HG02870 (cell line): Measurements from ENCODE around the gene DNAJB12.
"Not testable (repeated sequence)": the region's sequence is repeated elsewhere in the genome, so short reads cannot be mapped to it uniquely, and the experiment has no call there.

Experiments used
- ATAC-seq: cut with Tn5 transposase; IDR thresholded peaks from one replicate; pipeline ENCODE4 v1.9.1; 2021; ENCODE audit warnings: mild to moderate bottlenecking, moderate library complexity; ENCODE audit not compliant: unreplicated experiment

The DNAJB12 gene

GRCh38 chr10:72354356-72355213 is at the start of gene DNAJB12:
Gene DNAJB12 (minus strand): TSS chr10:72354919. CDS start chr10:72354897, 22 bp downstream.
- ATAC-seq: peak; percentile 79

DNA sequence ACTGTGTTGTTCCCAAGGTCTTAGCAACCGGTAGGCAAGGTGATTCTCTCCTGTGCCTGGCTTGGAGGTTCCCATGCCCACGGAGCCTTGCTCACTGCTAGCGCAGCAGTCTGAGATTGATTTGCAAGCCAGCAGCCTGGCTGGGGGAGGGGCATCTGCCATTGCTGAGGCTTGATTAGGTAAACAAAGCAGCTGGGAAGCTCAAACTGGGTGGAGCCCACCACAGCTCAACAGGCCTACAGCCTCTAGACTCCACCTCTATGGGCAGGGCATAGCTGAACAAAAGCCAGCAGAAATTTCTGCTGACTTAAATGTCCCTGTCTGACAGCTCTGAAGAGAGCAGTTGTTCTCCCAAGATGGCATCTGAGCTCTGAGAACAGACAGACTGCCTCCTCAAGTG is 40.9 kb upstream of the DNAJB12 start:
- not testable (repeated sequence) for ATAC-seq

DNA sequence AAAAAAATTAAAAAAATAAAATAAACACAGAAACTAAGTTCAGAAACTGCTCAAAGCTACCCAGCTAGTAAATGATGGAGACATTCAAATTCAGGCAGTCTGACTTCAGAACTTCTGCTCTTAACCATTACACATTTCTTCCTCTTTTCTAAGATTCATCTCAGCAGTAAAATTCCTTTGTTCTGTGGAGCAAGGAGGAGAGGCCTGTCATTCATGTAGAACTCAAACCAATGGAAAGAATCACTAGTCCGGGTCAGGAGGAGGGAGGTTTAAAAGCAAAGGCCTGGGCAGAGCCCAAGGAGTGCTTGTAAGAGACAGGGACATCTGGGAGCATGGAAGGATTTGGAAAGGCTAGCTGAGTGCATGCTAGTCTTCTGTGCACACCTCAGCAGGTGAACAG is 37.9 kb upstream of the DNAJB12 start:
- ATAC-seq: no peak

DNA sequence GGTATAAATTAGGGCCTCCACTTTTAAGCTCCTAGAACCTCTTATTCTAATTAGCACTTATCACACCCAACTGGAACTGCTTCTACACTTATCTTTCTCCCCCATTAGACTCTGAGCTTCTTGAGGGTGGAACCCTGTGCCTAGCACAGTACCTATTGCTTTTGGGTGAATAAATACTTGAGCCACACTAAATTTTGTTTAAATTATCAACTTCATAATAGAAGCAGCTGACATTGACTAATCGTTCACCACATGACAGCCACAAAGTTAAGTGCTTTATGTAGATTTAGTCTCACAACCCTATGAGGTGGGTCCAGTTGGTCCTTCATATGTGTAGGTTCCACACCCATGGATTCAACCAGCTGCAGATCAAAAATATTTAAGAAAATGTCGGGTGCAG is 36.0 kb upstream of the DNAJB12 start:
- ATAC-seq: no peak

DNA sequence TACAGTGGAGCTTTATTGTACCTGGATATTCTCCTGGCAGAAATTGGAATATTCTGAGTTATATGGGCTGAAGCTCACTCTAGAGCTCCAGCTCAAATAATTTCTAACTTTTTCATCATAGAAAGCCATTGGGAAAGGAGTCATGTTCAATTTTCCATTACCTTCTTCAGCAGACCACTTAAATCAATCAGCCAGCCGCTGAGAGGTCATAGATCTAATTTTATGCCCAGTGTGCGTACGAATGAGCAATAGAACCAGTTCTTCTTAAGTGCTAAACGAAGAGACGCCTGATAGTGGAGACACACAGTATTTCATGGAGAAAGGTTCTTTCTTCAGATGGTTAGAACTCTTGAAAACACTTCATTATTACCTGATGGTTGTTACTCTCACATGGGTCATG is 35.0 kb upstream of the DNAJB12 start:
- no peak for ATAC-seq

DNA sequence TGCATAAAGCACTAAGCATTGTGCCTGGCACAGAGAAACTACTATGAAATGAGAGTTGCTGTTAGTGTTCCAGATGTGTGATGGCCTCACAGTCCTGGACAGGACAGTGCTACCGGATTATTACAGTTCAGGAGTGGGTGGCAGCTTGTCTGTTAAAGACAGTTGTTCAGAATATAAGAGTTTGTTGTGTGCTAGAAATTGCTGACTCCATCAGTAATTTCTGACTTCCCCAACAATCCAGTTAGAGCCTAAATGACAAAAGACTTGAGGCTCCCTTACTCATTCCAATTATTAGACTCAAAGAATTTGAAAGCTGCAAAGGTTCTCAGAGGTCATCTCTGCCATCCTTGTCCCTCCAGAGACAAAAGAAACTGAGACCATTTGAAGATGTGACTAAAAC is 34.3 kb upstream of the DNAJB12 start:
- no peak for ATAC-seq

DNA sequence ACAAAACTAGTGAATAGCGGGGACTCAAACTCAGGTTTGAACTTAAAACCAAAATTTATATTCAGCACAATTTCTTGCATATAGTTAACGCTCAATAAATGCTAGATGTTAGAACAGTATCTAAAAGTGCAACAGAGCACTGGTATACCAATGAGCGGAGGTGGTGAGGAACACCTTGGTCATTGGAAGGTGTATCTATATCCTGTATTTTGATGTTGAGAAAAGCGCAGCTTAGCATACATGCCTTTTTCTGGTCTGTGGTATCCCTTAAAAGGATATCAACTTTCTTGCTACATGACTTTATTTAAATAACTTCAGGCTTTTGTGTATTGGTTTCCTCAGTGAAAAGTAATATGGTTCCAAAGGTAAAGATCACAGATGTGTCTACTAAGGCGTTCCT is 33.3 kb upstream of the DNAJB12 start:
- no peak for ATAC-seq

- ATAC-seq: no peak
Measured at GRCh38 chr10:72386916-72387586, 32.3 kb upstream of the DNAJB12 start.

GRCh38 chr10:72385724-72386123 is 31.0 kb upstream of the DNAJB12 start:
- ATAC-seq: no peak

GRCh38 chr10:72384982-72385381 is 30.3 kb upstream of the DNAJB12 start:
- not testable (repeated sequence) for ATAC-seq

DNA sequence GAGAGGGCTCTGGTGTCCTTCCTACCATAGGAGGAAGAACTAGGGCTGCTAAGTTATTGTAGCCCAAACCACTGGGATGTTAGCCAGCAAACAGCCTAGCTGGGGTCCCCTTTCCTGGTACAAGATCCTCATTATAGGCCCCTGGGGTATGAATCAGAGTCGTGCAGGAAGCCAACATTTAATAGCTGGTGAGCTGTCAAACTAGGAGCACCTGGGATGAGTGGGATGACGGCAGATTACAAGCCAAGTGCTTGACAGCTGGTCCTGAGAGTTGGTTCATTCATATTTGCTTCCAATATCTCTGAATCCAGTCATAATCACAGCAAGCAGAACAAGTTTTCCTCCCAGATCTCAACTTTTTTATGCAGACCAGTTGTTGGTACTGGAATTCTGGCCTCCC is 25.1 kb upstream of the DNAJB12 start:
- ATAC-seq: no peak

DNA sequence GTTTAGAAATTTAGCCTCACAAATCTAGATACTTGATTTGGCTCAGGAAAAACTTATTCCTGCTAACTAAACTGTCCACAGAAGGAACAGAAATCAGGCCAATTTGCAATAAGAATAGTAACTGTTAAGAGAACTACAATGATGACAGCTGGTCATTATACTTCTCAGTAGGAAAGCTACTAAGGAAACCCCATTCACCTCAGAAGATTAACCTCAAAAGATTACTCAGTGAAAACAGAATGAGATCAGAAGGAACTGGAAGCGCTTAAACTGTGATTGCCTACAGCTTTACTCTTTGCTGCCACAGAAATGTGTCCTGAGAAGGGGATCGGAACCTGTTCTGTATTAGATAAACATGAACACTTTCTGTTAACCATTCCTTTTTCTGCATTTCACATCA is 24.3 kb upstream of the DNAJB12 start:
- no peak for ATAC-seq

- ATAC-seq: no peak
Measured at GRCh38 chr10:72375585-72375984, 20.9 kb upstream of the DNAJB12 start.

DNA sequence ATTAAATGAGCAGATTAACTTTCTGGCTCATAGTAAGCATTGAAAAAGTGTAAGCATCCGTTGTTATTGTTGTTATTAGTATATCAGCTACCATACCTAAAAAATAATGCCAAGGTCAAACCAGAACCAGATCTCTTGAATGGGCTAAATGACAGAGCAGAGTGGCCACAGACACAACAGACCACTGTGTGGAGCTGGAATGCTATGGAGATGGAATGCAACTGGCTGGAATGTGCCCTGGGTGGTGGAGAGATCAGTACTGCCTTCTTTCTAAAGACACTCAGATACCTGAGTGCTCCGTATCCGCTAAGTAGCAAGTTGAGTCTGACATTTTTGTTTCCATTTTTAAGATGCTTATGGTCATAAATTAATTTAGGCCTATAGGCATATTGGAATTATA is 20.5 kb upstream of the DNAJB12 start:
- ATAC-seq: no peak

GRCh38 chr10:72370201-72370722 is 15.5 kb upstream of the DNAJB12 start:
- no peak for ATAC-seq

DNA sequence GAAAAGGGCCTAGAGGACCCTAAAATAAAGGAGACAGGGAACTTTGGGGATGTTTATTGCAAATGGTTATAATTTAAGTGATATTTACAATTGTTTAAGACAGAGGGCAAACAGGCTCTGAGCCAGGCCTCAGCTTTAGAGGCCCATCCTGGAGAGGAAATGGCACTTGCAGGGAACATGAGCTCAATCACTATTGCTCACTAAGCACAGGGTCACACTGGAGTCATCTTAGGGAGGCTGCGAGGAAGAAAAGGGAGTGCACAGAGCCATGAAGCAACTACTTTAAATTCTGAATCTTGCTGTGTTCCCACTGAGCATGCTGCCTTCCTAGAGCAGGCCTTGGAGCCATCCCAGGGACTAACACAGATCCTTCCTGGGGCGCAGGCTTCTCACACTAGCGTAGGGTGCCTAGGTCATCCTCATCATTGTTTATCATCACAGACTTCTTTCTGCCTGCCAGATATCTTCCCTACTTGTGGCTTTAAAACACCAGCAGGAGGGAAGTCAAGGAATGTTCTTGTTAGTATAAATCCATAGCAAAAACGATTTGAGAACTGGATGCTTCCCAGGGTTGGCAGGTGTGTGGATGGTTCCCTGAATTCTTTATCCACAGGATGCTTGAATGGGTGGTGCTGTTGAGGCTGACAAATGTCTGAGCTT is 12.7 kb upstream of the DNAJB12 start:
- no peak for ATAC-seq

- no peak for ATAC-seq
Measured at GRCh38 chr10:72365106-72365895, 10.6 kb upstream of the DNAJB12 start.

DNA sequence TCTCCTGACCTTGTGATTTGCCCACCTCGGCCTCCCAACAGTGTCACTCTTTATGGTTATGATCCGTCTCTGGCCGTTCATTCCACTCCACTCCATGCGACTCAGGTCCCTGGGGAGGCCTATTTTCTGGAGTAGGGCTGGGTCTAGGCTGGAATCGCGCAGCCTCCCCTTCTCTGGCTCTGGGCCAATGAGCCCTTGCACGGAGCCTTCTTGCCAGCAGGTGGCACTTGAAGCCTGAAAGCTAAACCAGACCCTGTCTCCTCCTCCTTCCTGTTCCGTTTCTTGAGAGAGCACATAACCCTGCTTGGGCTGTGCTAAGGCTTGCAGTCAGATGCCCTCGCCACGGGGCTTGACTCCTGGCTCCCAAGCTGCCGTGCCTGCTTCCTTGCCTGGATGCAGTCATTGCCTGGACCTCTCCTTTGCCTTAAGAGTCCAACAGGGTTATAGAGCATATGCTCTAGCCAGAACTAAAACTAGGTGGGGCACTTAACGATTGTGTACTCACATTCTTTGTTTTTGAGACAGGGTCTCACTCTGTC is 9.6 kb upstream of the DNAJB12 start:
- peak; percentile 87 for ATAC-seq

DNA sequence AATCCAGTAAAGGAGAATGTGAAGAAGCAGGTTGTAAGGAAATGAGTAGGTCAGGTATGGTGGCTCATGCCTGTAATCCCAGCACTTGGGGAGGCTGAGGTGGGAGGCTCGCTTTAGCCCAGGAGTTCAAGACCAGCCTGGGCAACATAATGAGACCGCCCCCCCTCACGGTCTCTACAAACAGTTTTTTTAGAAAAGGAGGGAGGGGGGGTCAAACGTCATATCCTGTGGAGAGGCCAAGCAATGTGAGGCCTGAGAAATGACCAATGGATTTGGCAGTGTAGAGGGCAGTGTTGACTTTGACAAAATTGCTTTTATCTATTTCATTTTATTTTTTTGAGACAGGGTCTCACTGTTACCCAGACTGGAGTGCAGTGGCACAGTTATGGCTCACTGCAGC is 2.3 kb upstream of the DNAJB12 start:
- no peak for ATAC-seq

DNA sequence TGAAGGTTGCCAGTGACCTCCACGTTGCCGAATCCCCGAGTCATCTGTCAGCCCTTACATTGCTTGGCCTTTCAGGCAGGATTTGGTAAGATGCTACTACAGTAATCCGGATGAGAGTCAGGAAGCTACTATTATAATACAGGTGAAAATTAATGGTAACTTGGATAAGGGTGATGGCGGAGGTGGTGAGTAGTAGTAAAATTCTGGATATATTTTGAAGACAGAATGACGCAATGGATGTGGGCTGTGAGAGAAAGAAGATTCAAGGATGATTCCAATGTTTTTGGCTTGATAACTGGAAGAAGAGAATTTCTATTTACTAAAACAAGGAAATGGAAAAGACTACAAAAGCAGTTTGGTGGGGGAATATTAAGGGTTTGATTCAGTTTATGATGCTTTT is 1.4 kb upstream of the DNAJB12 start:
- no peak for ATAC-seq

- peak; percentile 10 for ATAC-seq
Measured at GRCh38 chr10:72355214-72355555, 466 bp upstream of the DNAJB12 start.
